Osteoblast (primary cell): ENCODE measurements around the gene R3HDM4. TPM values are rescaled to one million over a fixed set of nuclear protein-coding genes. Genes with fewer than 3 reads are reported as not detected.

Source experiments
- DNase-seq: peaks from one replicate; pipeline ENCODE4 v3.0.0; 2011; ENCODE audit warnings: low spot score, mixed read lengths; ENCODE audit not compliant: insufficient read length; ENCODE audit errors: missing footprints
- H2AFZ ChIP-seq: 2 replicates; pipeline ENCODE4 v1.6.0; 2011; ENCODE audit warnings: mild to moderate bottlenecking, low read length
- H3K27ac ChIP-seq: 2 replicates; pipeline ENCODE4 v1.5.1; 2011; ENCODE audit warnings: mild to moderate bottlenecking, low read depth, low read length, moderate library complexity
- H3K27me3 ChIP-seq: 2 replicates; pipeline ENCODE4 v1.6.0; 2012; ENCODE audit warnings: mild to moderate bottlenecking, control low read depth, inconsistent platforms, low read length, moderate library complexity; ENCODE audit not compliant: insufficient read depth
- H3K36me3 ChIP-seq: 2 replicates; pipeline ENCODE4 v1.5.1; 2011; ENCODE audit warnings: mild to moderate bottlenecking, low read length, control low read depth, moderate library complexity; ENCODE audit not compliant: insufficient read depth
- H3K4me1 ChIP-seq: 2 replicates; pipeline ENCODE4 v1.5.1; 2011; ENCODE audit warnings: mild to moderate bottlenecking, low read length, control low read depth, moderate library complexity; ENCODE audit not compliant: insufficient read depth
- H3K4me2 ChIP-seq: 2 replicates; pipeline ENCODE4 v1.6.0; 2011; ENCODE audit warnings: mild to moderate bottlenecking, low read length; ENCODE audit not compliant: insufficient read depth
- H3K4me3 ChIP-seq: fragments of 200-600 bp; sonication (generic); 3 replicates; pipeline ENCODE4 v1.5.1; 2012; ENCODE audit warnings: mild to moderate bottlenecking, low read length, inconsistent platforms; ENCODE audit not compliant: insufficient read depth
- H3K79me2 ChIP-seq: 2 replicates; pipeline ENCODE4 v1.6.0; 2012; ENCODE audit warnings: mild to moderate bottlenecking, low read length, control low read depth, inconsistent platforms; ENCODE audit not compliant: insufficient read depth
- H3K9me3 ChIP-seq: 2 replicates; pipeline ENCODE4 v1.5.1; 2011; ENCODE audit warnings: low read depth, low read length, control low read depth
- H4K20me1 ChIP-seq: 2 replicates; pipeline ENCODE4 v1.6.0; 2012; ENCODE audit warnings: mild to moderate bottlenecking, low read length, control low read depth; ENCODE audit not compliant: insufficient read depth
- CTCF ChIP-seq: IDR thresholded peaks from 2 replicates; pipeline ENCODE4 v1.5.1; 2011; ENCODE audit warnings: mild to moderate bottlenecking, low read depth, low read length, moderate library complexity; ENCODE audit errors: extremely low read depth
- total RNA-seq: library from RNA; depleted of rRNA; stranded (reverse); fragments of >200 nt; gene quantifications from 2 replicates; pipeline ENCODE4 v1.2.3, GENCODE V29; 2012

The R3HDM4 gene
- total RNA-seq, 1 donor, result 31.1 TPM

GRCh38 chr19:948842-949496, 36.0 kb upstream of the R3HDM4 start:
- Histone ChIP-seq H3K4me2 (no peak overlapping the region), H3K4me3 (no peak overlapping the region), H3K9me3 (no peaks in the 10 kb centered on the region), H3K27me3 (no peaks in the 10 kb centered on the region), H3K79me2 (peaks cover 27% of the 10 kb centered on the region), H3K36me3 (no peaks in the 10 kb centered on the region), H4K20me1 (peaks cover 13% of the 10 kb centered on the region), H3K27ac (no peak overlapping the region), H2AFZ (no peak overlapping the region), H3K4me1 (peaks cover 6% of the 10 kb centered on the region)
- TF ChIP-seq CTCF, result no peak
- DNase-seq, result no peak

DNA sequence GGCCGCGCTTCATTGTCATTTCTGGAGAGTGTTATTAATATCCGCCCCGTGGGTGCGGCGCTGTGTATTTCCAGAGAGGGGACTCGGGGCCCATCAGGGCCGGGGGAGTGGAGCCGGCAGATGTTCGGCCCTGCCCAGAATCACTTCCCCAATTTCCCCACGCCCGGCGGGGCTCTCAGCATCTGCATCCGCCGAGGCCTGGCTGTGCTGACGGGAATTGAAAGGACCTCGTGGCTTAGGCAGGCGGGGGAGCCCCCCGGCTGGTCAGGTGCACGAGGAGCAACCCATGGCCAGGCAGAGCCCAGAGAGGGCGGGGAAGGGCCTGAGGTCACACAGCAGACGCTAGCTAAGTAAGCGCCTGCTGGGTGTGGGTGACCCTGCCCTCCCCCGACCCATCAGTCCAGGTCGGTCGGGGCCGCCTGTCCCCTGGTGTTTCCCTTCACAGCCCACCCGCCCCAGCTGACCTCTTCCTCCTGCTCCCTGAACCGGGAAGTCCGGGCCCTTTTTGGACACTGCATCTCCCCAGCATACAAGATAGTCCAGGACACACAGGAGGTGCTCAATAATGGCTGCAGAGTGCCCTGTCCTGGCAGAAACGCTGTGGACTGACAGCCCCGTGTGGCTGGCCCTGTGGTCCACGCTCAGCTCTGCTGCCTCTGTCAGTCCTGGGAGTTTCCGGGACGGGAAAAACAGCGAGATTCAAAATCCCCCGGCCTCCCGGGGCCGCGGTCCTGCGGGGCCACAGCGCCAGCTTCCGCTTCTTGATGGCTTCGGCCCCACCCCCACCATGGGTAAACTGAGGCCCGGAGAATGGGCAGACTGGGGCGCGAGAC, 34.9 kb upstream of the R3HDM4 start:
- TF ChIP-seq CTCF, result no peak
- H3K27ac ChIP-seq, result no peak overlapping the region
- no peak for DNase-seq
- H3K4me3 ChIP-seq, result no peak overlapping the region
- no peaks in the 10 kb centered on the region for H3K9me3 ChIP-seq
- H4K20me1 ChIP-seq, result peaks cover 17% of the 10 kb centered on the region
- peaks cover 6% of the 10 kb centered on the region for H3K4me1 ChIP-seq
- H2AFZ ChIP-seq, result no peak overlapping the region
- H3K27me3 ChIP-seq, result no peaks in the 10 kb centered on the region
- no peak overlapping the region for H3K4me2 ChIP-seq
- peaks cover 26% of the 10 kb centered on the region for H3K79me2 ChIP-seq
- H3K36me3 ChIP-seq, result no peaks in the 10 kb centered on the region

- no peaks in the 10 kb centered on the region for H3K27me3 ChIP-seq
- H3K4me2 ChIP-seq, result no peak overlapping the region
- TF ChIP-seq CTCF, result no peak
- H3K27ac ChIP-seq, result no peak overlapping the region
- H3K9me3 ChIP-seq, result no peaks in the 10 kb centered on the region
- H3K79me2 ChIP-seq, result peaks cover 29% of the 10 kb centered on the region
- H4K20me1 ChIP-seq, result peaks cover 17% of the 10 kb centered on the region
- H3K36me3 ChIP-seq, result no peaks in the 10 kb centered on the region
- no peak overlapping the region for H3K4me3 ChIP-seq
- no peak overlapping the region for H2AFZ ChIP-seq
- H3K4me1 ChIP-seq, result peaks cover 6% of the 10 kb centered on the region
- no peak for DNase-seq
Observed at GRCh38 chr19:947090-947706, 34.2 kb upstream of the R3HDM4 start.
